ENCODE results near the gene KRTAP4-3. TPM values are rescaled to one million over a fixed set of nuclear protein-coding genes. Genes with fewer than 3 reads are reported as not detected.
A peak's percentile ranks its signal among the peaks of the same experiment; 100 is the strongest.

KRTAP4-3 gene
- total and polyA plus RNA-seq, 2 of the 13 experiments (the other 11 are each of a cell fraction or from before 2014, with no cell fraction given), result not detected

- FAIRE-seq, result no peak
- Histone ChIP-seq H3K27ac (ENCODE audit: extremely low read length, insufficient read depth, low read length) (no peak overlapping the region), H2AFZ (ENCODE audit: low read length) (no peak overlapping the region), H3K4me1 (ENCODE audit: insufficient read depth, low read length) (peaks cover 6% of the 10 kb centered on the region; the same call in 1 of the 2 replicates), H3K79me2 (ENCODE audit: insufficient read depth, low read length) (no peaks in the 10 kb centered on the region), H4K20me1 (ENCODE audit: insufficient read depth, low read length) (no peaks in the 10 kb centered on the region), H3K4me2 (ENCODE audit: low read depth, low read length) (no peak overlapping the region), H3K4me3 (replicated peaks in 1 of 3; ENCODE audit: insufficient read depth in 1 of 3, low read depth in 2 of 3, low read length in 3 of 3) (no peak overlapping the region), H3K27me3 (ENCODE audit: control insufficient read depth in 1 of 2, insufficient read depth in 2 of 2, low read length in 2 of 2) (peaks cover 0 to 33% of the 10 kb centered on the region in 2 experiments; a peak in 3 of 5 replicates), H3K9ac (ENCODE audit: insufficient read depth, low read depth, low read length) (no peak overlapping the region), H3K36me3 (replicated peaks in 1 of 2; ENCODE audit: control insufficient read depth in 1 of 2, insufficient read depth in 2 of 2, low read length in 2 of 2) (no peaks in the 10 kb centered on the region), H3K9me3 (ENCODE audit: low read length) (0 out of 2 replicates have a peak, but pooled peaks cover 5% of the 10 kb centered on the region)
- 0 out of 4 replicates have a peak, but pooled peaks of 1 of the 2 experiments have one; percentile 12 for TF ChIP-seq MAFK (conservative IDR thresholded peaks at IDR 0.05 in 1 of 2, IDR thresholded peaks at IDR 0.05 in 1 of 2; ENCODE audit: low read length in 2 of 2)
- TF ChIP-seq PHB2 (IDR thresholded peaks at IDR 0.05; ENCODE audit: partially characterized antibody), result no peak
- TF ChIP-seq, protein P1, sequence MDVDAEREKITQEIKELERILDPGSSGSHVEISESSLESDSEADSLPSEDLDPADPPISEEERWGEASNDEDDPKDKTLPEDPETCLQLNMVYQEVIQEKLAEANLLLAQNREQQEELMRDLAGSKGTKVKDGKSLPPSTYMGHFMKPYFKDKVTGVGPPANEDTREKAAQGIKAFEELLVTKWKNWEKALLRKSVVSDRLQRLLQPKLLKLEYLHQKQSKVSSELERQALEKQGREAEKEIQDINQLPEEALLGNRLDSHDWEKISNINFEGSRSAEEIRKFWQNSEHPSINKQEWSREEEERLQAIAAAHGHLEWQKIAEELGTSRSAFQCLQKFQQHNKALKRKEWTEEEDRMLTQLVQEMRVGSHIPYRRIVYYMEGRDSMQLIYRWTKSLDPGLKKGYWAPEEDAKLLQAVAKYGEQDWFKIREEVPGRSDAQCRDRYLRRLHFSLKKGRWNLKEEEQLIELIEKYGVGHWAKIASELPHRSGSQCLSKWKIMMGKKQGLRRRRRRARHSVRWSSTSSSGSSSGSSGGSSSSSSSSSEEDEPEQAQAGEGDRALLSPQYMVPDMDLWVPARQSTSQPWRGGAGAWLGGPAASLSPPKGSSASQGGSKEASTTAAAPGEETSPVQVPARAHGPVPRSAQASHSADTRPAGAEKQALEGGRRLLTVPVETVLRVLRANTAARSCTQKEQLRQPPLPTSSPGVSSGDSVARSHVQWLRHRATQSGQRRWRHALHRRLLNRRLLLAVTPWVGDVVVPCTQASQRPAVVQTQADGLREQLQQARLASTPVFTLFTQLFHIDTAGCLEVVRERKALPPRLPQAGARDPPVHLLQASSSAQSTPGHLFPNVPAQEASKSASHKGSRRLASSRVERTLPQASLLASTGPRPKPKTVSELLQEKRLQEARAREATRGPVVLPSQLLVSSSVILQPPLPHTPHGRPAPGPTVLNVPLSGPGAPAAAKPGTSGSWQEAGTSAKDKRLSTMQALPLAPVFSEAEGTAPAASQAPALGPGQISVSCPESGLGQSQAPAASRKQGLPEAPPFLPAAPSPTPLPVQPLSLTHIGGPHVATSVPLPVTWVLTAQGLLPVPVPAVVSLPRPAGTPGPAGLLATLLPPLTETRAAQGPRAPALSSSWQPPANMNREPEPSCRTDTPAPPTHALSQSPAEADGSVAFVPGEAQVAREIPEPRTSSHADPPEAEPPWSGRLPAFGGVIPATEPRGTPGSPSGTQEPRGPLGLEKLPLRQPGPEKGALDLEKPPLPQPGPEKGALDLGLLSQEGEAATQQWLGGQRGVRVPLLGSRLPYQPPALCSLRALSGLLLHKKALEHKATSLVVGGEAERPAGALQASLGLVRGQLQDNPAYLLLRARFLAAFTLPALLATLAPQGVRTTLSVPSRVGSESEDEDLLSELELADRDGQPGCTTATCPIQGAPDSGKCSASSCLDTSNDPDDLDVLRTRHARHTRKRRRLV (CRISPR knock-in tag; IDR thresholded peaks at IDR 0.05), result no peak
- TF ChIP-seq ZFY (CRISPR knock-in tag; IDR thresholded peaks at IDR 0.05), result no peak
- no peak for TF ChIP-seq KLF6 (CRISPR knock-in tag; IDR thresholded peaks at IDR 0.05)
- TF ChIP-seq, protein P2, sequence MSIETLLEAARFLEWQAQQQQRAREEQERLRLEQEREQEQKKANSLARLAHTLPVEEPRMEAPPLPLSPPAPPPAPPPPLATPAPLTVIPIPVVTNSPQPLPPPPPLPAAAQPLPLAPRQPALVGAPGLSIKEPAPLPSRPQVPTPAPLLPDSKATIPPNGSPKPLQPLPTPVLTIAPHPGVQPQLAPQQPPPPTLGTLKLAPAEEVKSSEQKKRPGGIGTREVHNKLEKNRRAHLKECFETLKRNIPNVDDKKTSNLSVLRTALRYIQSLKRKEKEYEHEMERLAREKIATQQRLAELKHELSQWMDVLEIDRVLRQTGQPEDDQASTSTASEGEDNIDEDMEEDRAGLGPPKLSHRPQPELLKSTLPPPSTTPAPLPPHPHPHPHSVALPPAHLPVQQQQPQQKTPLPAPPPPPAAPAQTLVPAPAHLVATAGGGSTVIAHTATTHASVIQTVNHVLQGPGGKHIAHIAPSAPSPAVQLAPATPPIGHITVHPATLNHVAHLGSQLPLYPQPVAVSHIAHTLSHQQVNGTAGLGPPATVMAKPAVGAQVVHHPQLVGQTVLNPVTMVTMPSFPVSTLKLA (IDR thresholded peaks at IDR 0.05), result peak; percentile 99
- TF ChIP-seq ZNF335 (CRISPR knock-in tag; IDR thresholded peaks at IDR 0.05), result no peak
- TF ChIP-seq ATRX (CRISPR knock-in tag; IDR thresholded peaks at IDR 0.05; ENCODE audit: borderline replicate concordance), result no peak
- no peak for TF ChIP-seq EP300 (IDR thresholded peaks at IDR 0.05; ENCODE audit: low read depth in 2 of 2, low read length in 2 of 2)
- TF ChIP-seq EP300 (CRISPR knock-in tag; IDR thresholded peaks at IDR 0.05; ENCODE audit: borderline replicate concordance), result no peak
- no peak for TF ChIP-seq ZNF451 (CRISPR knock-in tag; IDR thresholded peaks at IDR 0.05)
- TF ChIP-seq, protein P3, sequence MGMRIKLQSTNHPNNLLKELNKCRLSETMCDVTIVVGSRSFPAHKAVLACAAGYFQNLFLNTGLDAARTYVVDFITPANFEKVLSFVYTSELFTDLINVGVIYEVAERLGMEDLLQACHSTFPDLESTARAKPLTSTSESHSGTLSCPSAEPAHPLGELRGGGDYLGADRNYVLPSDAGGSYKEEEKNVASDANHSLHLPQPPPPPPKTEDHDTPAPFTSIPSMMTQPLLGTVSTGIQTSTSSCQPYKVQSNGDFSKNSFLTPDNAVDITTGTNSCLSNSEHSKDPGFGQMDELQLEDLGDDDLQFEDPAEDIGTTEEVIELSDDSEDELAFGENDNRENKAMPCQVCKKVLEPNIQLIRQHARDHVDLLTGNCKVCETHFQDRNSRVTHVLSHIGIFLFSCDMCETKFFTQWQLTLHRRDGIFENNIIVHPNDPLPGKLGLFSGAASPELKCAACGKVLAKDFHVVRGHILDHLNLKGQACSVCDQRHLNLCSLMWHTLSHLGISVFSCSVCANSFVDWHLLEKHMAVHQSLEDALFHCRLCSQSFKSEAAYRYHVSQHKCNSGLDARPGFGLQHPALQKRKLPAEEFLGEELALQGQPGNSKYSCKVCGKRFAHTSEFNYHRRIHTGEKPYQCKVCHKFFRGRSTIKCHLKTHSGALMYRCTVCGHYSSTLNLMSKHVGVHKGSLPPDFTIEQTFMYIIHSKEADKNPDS (CRISPR knock-in tag; IDR thresholded peaks at IDR 0.05), result no peak
- TF ChIP-seq, protein P4, sequence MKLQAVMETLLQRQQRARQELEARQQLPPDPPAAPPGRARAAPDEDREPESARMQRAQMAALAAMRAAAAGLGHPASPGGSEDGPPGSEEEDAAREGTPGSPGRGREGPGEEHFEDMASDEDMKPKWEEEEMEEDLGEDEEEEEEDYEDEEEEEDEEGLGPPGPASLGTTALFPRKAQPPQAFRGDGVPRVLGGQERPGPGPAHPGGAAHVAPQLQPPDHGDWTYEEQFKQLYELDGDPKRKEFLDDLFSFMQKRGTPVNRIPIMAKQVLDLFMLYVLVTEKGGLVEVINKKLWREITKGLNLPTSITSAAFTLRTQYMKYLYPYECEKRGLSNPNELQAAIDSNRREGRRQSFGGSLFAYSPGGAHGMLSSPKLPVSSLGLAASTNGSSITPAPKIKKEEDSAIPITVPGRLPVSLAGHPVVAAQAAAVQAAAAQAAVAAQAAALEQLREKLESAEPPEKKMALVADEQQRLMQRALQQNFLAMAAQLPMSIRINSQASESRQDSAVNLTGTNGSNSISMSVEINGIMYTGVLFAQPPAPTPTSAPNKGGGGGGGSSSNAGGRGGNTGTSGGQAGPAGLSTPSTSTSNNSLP (IDR thresholded peaks at IDR 0.05; ENCODE audit: low read depth, low read length), result no peak
- ChIA-PET POLR2A (no interaction called here), CTCF (ENCODE audit: low intra/inter-chr PET ratio, low total read pairs) (no interaction called here)
- no peak for DNase-seq (ENCODE audit: low spot score)
- intact Hi-C loops (cut with micrococcal nuclease; ENCODE audit: unreplicated experiment) (no loop called here), in situ Hi-C loops (cut with HindIII; ENCODE audit: extremely low pct_ligation_motif_present, low pct_unique_long_range_greater_than_20kb) (no loop called here)
- 0% methylated on average over 1 of the region's 1 CpG for WGBS (ENCODE audit: low lambda C conversion rate)
- BruUV-seq (replicated peaks), result no TSS peak
- ATAC-seq, result no peak
Measured at GRCh38 chr17:41211845-41212466, 43.9 kb upstream of the KRTAP4-3 start.

Measured in HepG2 (cell line).